ENCODE data around the gene FOXL2. TPM values are rescaled to one million over a fixed set of nuclear protein-coding genes. Genes with fewer than 3 reads are reported as not detected.

Gene FOXL2
- 0.26 and 0.51 TPM in 2 replicates for total RNA-seq

- no peaks in the 10 kb centered on the region for H3K36me3 ChIP-seq (ENCODE audit: control insufficient read depth, insufficient read depth, low read length)
- no peak for TF ChIP-seq CTCF (IDR thresholded peaks at IDR 0.05; ENCODE audit: insufficient read depth, low read length, severe bottlenecking)
- FAIRE-seq: no peak
- peak within 1 kb of the TSS; percentile 34 for H3K4me3 ChIP-seq (ENCODE audit: low read depth, low read length)
- peaks cover 51% of the 10 kb centered on the region for H3K27me3 ChIP-seq (ENCODE audit: control insufficient read depth, insufficient read depth, low read length)
- peak; percentile 44 for DNase-seq (ENCODE audit: low read depth)
Measured at GRCh38 chr3:138946663-138947494, at the start of gene FOXL2, which contains the start of gene FOXL2NB. Gene FOXL2 (minus strand): TSS chr3:138947137. CDS start chr3:138946722, 415 bp downstream. Gene FOXL2NB (plus strand): TSS chr3:138947217. CDS start chr3:138947365, 148 bp downstream.

- no peaks in the 10 kb centered on the region for H3K36me3 ChIP-seq (ENCODE audit: control insufficient read depth, insufficient read depth, low read length)
- no peak for TF ChIP-seq CTCF (IDR thresholded peaks at IDR 0.05; ENCODE audit: insufficient read depth, low read length, severe bottlenecking)
- no peaks in the 10 kb centered on the region for H3K27me3 ChIP-seq (ENCODE audit: control insufficient read depth, insufficient read depth, low read length)
- no peak overlapping the region for H3K4me3 ChIP-seq (ENCODE audit: low read depth, low read length)
- FAIRE-seq (no peak), DNase-seq (ENCODE audit: low read depth) (no peak)
Measured at GRCh38 chr3:138995706-138996105, 48.8 kb upstream of the FOXL2 start.

GRCh38 chr3:138987181-138987580 is 40.2 kb upstream of the FOXL2 start:
- no peak for DNase-seq (ENCODE audit: low read depth)
- no peak for FAIRE-seq
- Histone ChIP-seq H3K27me3 (ENCODE audit: control insufficient read depth, insufficient read depth, low read length) (no peaks in the 10 kb centered on the region), H3K36me3 (ENCODE audit: control insufficient read depth, insufficient read depth, low read length) (no peaks in the 10 kb centered on the region), H3K4me3 (ENCODE audit: low read depth, low read length) (no peak overlapping the region)
- no peak for TF ChIP-seq CTCF (IDR thresholded peaks at IDR 0.05; ENCODE audit: insufficient read depth, low read length, severe bottlenecking)

- no peak for TF ChIP-seq CTCF (IDR thresholded peaks at IDR 0.05; ENCODE audit: insufficient read depth, low read length, severe bottlenecking)
- FAIRE-seq (no peak), DNase-seq (ENCODE audit: low read depth) (no peak)
- Histone ChIP-seq H3K27me3 (ENCODE audit: control insufficient read depth, insufficient read depth, low read length) (no peaks in the 10 kb centered on the region), H3K36me3 (ENCODE audit: control insufficient read depth, insufficient read depth, low read length) (no peaks in the 10 kb centered on the region), H3K4me3 (ENCODE audit: low read depth, low read length) (no peak overlapping the region)
Measured at GRCh38 chr3:138985932-138986331, 39.0 kb upstream of the FOXL2 start.

GRCh38 chr3:138984816-138985215 is 37.9 kb upstream of the FOXL2 start:
- FAIRE-seq (no peak), DNase-seq (ENCODE audit: low read depth) (no peak)
- Histone ChIP-seq H3K36me3 (ENCODE audit: control insufficient read depth, insufficient read depth, low read length) (no peaks in the 10 kb centered on the region), H3K27me3 (ENCODE audit: control insufficient read depth, insufficient read depth, low read length) (no peaks in the 10 kb centered on the region), H3K4me3 (ENCODE audit: low read depth, low read length) (no peak overlapping the region)
- TF ChIP-seq CTCF (IDR thresholded peaks at IDR 0.05; ENCODE audit: insufficient read depth, low read length, severe bottlenecking): no peak
